NCI-H1105 treated with DMSO at 0.1 percent for 48 hours (cell line): ENCODE results near the gene CCL3.
"Not testable (repeated sequence)": the region's sequence is repeated elsewhere in the genome, so short reads cannot be mapped to it uniquely, and the experiment has no call there.

Experiments
- DNase-seq: peaks from one replicate; lab custom pipeline; 2025; lab: John Stamatoyannopoulos, UW

Gene CCL3

GRCh38 chr17:36086791-36087190, 3.2 kb downstream of the CCL3 start:
- no peak for DNase-seq

GRCh38 chr17:36085765-36086164, 4.2 kb downstream of the CCL3 start:
- no peak for DNase-seq

GRCh38 chr17:36083691-36084090, 6.3 kb downstream of the CCL3 start:
- DNase-seq = not testable (repeated sequence)

DNA sequence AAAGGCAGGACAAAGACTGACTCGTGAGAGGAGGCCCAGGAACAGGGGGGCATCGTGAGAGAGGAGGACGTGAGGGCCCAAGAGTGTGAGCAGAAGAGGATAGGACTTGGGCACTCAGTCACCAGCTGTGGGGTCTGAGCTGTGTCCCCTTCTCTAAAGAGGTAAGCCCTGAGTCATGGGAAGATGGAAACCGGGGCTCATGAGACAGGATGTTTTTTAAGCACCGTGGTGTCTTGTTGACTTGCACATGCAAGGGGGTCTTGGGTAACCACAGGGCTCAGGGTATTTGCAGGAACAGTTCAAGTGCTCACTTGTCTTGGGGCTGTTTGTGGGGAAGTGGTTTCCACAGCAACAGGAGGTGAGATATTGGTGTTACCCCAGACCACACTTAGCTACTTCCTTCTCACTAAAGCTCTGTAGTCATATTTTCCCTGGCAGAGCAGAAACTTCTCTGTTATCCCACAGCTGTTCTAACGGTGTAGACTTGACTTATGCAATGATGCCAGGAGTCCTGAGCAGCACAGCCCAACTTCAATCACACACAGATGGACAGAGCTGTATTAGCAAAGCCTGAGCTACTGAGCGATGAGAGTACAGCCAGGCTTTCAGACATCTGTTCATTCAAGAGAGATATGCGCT, 7.3 kb downstream of the CCL3 start:
- DNase-seq = not testable (repeated sequence)

- not testable (repeated sequence) for DNase-seq
These were observed 8.1 kb downstream of the CCL3 start for GRCh38 chr17:36081681-36082471.

DNA sequence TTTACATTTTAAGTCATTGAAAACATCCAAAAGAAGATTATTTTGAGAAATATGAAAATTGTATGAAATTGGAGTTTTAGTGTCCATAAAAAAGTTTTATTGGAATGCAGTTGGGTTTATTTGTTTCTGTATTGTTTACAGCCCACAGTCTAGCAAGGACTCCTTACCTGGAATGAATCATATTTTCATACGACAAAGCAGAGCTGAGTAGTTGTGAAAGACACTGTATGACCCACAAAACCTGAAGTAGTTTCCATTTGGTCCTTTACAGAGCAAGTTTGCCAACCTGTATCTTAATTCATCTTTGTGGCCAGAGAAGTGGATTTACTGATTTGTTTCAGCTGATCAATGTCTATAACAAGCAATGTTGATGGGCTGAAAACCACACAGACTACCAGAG, 15.6 kb downstream of the CCL3 start:
- no peak for DNase-seq

- DNase-seq = peak; percentile 33
These were observed 17.4 kb downstream of the CCL3 start for GRCh38 chr17:36072431-36073121.

DNA sequence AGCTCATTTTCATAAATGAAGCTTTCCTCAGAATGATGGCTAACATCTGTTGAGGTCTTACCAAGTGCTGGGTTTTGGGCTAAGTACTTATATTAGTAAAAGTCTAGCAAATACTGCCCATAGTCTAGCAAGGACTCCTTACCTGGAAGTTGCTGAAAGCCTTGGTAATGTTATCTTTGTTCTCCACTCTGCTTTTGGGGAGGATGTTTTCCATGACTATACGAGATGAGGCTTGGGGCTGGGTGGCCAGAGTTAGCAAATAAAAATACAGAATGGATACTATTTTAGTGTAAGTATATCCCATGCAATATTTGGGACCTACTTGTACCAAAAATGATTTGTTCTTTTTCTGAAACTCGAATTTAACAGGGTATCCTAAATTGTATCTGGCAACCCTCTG, 18.2 kb downstream of the CCL3 start:
- no peak for DNase-seq

GRCh38 chr17:36070427-36070826, 19.5 kb downstream of the CCL3 start:
- DNase-seq = no peak

DNA sequence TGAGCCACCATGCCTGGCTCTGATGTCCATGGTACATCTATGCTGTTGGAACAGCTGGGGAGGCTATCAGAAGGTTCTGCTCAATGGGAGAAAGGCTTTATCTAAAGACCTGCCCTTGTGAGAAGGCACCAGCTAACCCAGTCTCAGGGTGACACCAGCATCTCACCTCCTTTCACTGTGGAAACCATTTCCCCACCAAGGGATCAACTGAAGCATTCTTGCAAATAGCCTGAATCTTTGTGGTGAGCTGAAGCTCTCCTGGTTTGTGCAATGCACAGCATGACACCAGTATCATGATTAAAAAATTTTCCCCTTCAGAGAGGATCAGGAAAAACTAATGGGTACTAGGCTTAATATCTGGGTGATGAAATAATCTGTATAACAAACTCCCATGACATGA, 20.8 kb downstream of the CCL3 start:
- no peak for DNase-seq

DNA sequence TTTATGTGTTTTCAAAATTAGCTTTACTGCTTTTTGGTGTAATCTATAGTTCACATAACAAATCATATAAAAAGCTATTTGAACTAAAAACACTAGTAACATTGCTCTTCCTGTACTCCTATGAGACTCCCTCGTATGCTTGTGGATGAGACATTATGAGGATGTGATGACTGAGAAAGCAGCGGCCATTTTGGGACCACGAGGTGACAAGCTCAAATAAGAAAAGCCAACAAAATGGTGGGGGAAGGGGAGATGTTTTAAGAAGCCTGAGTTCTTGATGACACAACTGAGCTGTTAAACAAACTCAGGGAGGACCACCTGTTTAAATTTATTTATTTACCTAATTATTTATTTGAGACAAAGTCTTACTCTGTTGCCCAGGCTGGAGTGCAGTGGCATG, 21.4 kb downstream of the CCL3 start:
- DNase-seq = no peak

- DNase-seq = no peak
These were observed 23.5 kb downstream of the CCL3 start for GRCh38 chr17:36066365-36066985.

DNA sequence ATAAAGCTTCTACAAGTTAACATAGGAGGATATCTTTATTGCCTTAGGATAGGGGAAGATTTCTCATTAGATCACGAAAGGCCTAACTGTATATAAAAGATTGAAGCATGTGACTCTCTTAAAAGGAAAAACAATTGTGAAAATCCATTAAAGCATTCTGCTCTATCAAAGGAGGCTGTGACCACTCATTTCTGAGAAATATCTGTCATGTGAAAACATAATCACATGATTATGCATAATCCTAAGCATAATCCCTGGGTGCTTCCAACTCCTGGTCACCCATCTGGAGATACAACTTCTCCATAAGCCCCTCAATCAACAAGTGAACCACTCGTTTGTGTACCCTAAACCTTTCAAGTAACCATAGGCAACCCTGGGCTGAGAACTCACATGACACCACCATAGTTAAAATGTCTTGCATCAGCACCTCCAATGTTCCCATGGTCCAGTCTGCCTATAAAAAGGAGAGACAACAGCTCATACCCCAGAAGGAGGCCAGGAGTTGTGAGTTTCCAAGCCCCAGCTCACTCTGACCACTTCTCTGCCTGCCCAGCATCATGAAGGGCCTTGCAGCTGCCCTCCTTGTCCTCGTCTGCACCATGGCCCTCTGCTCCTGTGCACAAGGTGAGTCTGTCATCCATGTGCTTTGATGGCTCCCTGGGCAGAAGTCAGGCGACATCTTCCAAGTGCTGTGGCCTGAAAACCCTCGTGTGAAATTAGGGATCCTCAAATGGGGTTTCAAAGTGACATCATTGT, 26.0 kb downstream of the CCL3 start, which contains the start of gene CCL18:
Gene CCL18 (plus strand): TSS at position 487 of the 756 bp plus-strand sequence. CDS start 71 bp downstream, at position 558.
- DNase-seq = no peak

DNA sequence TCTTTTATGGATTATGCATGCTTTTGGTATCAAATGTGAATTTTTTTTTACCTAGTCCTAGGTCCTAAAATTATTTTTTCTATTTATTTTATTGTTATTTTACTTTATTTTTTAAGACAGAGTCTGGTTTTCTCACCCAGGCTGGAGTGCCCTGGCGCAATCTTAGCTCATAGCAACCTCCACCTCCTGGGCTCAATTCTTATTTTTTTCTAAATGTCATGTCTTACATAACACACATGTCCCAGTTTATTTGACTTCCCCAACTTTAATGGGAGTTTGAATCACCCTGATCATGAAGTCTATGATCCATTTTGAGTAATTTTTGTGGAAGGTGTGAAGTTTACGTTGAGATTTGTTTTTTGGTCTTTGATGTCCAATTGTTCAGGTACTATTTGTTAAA, 29.1 kb downstream of the CCL3 start:
- no peak for DNase-seq

GRCh38 chr17:36059406-36059805, 30.5 kb downstream of the CCL3 start:
- no peak for DNase-seq

GRCh38 chr17:36057911-36058310, 32.0 kb downstream of the CCL3 start:
- no peak for DNase-seq

DNA sequence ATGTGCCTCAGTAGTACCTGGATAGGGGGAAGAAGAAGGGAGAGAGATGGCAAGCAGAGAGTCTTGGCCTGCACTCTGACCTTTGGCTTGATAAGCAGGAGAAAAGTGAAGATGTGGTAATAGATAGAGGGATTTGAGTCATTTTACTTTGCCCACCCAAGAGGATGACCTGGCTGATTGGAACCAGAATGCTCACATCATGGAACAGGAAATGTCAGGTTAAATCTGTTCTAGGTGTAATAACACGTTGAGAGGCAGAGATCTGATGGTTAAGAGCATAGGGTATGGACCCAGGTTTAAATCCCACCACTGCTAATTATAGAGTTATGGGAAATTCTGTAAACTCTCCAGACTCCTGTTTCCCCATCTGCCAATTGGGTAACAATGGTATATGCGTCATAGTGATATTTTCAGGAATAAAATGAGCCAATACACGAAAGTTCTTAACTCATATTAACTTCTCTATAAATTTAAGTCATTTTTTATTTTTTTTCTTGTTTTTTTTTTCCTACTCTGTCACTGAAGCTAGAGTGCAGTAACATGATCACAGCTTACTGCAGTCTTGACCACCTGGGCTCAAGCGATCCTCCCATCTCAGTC, 33.9 kb downstream of the CCL3 start:
- DNase-seq = no peak

GRCh38 chr17:36055171-36055570, 34.8 kb downstream of the CCL3 start:
- no peak for DNase-seq

- no peak for DNase-seq
These were observed 40.3 kb downstream of the CCL3 start for GRCh38 chr17:36049643-36050042.

- DNase-seq = no peak
These were observed 41.9 kb downstream of the CCL3 start for GRCh38 chr17:36048066-36048465.
